ENCODE results near the gene APBB2.

APBB2 gene

GRCh38 chr4:41098093-41099048 is 116.0 kb downstream of the APBB2 start:
- DNase-seq = no peak

- DNase-seq = no peak
Observed at GRCh38 chr4:41095973-41096372, 118.4 kb downstream of the APBB2 start.

GRCh38 chr4:41095192-41095872 is 119.0 kb downstream of the APBB2 start:
- DNase-seq = no peak

DNA sequence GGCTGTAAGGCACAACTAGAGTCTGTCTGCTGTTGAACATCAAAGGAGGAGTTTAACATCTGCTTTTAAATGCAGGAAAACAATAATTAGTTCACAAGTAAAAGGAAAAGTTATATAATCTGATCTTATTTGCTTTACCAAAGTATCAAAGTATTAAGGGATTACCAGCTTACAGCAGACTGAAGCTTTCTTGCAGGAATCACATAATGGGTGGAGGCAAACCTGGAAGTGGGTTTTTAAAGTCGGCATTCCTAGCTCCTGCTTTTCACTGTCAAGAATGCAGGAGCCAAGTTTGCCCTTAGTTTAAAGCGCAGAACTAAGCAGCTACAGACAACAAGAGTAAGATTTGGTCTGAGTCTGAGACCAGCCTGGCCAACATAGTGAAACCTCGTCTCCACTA is 122.2 kb downstream of the APBB2 start:
- no peak for DNase-seq

DNA sequence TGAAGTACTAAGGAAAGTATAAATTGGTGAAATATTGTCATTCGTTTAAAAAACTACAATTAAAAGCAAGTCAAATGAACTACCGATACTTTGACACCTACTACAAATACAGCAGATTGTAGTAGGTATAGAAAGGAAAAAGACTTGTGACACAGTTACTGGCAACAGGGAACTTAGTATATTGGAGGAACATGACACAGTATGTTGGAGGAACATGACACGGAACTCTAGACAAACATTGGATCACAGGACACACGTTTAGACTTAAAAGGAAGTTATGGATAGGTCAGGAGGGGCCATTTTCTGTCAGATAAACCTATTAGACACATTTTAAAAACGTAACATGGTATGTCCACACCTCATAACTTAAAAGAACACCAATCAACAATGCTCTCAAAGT is 132.5 kb downstream of the APBB2 start:
- no peak for DNase-seq

- DNase-seq = no peak
Observed at GRCh38 chr4:41080976-41081375, 133.4 kb downstream of the APBB2 start.

DNA sequence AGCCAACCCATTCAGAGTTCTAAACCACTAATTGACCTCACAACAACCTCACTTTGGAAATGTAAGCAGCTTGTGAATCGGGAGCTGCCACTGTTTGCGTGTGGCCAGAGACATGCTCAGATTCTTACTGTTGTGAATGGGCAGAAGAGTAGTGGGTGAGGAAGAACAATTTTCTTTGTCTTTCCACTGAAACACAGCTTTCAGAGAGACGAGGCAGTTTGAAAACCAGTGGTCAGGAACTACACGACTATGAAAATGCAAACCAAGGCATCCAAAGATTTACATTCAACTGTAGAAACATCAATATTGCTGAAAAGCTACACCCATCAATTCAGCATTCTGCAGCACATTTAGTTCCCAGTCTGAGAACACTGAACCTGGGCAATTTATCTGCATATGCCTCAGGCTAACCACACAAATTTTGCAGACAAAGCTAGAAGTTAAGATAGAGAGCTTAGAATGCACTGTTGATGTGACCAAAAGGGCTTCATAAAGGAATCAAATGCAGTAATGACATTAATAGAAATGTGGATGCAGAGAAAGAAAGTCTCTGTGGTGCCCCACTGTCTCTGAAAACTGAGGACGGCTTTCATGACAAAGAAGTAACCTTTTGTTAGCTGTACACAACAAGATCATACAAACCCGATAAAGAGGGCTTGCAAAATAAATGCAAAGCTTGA is 134.3 kb downstream of the APBB2 start:
- DNase-seq = no peak

- no peak for DNase-seq
Observed at GRCh38 chr4:41077628-41078027, 136.7 kb downstream of the APBB2 start.

GRCh38 chr4:41076481-41076880 is 137.9 kb downstream of the APBB2 start:
- no peak for DNase-seq

GRCh38 chr4:41074215-41074614 is 140.1 kb downstream of the APBB2 start:
- no peak for DNase-seq

GRCh38 chr4:41072021-41072777 is 142.1 kb downstream of the APBB2 start:
- DNase-seq = no peak

DNA sequence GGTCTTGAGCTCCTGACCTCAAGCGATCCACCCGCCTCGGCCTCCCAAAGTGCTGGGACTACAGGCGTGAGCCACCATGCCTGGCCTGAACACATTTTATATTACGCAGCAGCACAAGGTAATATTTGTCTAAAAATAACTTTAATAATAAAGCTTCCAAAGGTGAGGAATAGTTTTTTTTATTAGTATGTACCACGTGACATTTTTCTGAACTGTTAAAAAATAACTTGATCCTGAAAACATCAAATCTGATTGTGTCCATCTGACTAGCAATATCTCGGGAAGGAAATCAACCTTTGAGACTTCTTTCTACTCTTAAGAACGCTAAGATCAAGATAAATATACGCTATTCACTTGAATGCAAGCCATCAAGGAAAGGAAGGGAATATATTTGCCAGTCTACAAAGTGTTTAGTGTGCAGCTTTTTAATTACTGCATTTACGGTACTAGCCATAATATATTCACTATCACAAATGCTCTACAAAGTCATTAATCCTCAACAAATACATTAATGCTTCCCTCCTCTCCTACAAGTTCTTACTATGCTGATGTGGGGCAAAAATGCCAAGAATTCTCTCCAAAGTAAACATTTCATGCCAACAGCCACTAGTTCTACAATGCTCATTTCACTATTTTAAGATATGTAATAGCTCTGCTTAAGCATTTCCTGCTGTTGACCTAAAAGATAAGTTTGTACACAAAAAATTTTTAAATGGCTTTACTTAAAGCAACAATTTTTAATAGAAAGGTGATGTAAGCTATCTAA is 143.6 kb downstream of the APBB2 start:
- DNase-seq = no peak

DNA sequence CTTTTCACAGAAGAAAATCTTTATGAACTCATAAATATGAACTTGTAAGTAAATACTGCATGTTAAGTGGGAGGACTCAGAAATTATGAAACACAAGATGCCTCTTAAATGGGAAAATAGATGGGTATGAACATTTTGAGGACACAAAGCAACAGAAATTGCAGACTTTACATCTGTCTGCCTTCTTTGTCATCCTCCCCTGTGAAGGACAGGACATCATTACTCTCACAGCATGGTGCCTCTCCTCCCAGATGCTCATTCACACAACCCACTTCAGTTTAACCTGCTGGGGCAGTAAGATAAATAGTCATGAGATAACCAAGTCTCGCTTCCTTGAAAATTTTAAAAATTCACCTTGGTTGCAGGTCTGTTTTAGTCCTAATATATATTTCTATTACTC is 144.5 kb downstream of the APBB2 start:
- DNase-seq = no peak

- no peak for DNase-seq
Observed at GRCh38 chr4:41069257-41069656, 145.1 kb downstream of the APBB2 start.

DNA sequence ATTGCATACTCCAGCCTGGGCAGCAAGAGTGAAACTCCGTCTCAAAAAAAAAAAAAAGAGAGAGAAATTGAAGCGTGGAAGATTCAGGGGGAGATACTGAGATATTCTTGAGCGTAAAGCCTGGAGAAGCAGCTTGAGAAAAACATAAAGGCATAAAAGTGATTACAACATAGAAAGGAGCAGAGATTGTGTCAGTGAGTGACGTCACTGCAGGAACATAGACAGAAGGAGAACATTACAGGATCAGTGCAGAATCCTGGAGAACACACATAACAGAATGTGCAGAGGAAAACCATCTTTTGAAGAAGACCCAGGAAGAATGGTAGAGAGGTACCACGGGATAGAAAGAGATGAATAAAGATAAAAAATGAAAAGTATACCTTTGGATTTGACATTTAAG is 147.0 kb downstream of the APBB2 start:
- DNase-seq = peak in 3 of 4 experiments; percentile 4 to 8 (median 5)

DNA sequence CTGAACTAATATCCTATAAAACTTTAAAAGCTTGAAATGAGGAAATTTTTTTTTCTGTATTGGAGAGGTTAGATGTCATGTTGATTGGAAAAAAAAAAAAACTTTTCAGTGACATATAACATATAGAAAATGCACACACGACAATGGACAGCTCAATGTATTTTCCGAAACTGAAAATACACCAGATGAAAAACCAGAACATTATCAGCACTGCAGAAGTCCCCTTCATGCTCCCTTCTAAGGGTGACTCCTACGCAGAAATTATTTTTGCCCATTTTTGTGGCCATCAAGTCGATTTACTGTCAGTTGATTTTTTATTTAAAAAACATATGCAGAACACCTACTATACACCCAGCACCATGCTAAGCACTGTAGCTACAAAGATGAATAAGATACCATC is 148.3 kb downstream of the APBB2 start:
- no peak for DNase-seq

- no peak for DNase-seq
Observed at GRCh38 chr4:41065434-41066006, 148.8 kb downstream of the APBB2 start.

DNA sequence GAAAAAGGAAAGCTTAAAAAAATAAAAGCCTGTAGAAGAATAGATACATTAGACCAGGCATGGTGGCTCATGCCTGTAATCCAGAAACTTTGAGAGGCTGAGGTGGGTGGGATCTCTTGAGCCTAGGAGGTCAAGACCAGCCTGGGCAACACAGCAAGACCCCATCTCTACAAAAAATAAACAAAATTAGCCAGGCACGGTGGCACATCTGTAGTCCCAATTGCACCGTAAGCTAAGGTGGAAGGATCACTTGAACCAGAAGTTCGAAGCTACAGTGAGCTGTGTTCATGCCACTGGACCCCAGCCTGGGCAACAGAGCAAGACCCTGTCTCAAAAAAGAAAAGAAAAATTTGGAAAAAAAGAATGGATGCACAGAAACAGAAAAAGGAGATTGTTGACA is 149.4 kb downstream of the APBB2 start:
- DNase-seq = no peak

GRCh38 chr4:41061482-41062185 is 152.7 kb downstream of the APBB2 start:
- no peak for DNase-seq
